OCI-LY1 (cell line): Measurements from ENCODE around the gene CDR2.

Experiments used
- CTCF ChIP-seq: fragments of 200-600 bp; sonication (generic), shearing (Covaris generic); IDR thresholded peaks from 2 replicates; pipeline ENCODE4 v1.5.1; 2017; ENCODE audit warnings: mild to moderate bottlenecking, antibody characterized with exemption, low read length, moderate library complexity, mixed read lengths
- EZH2 ChIP-seq: fragments of 200-600 bp; sonication (generic), shearing (Covaris generic); IDR thresholded peaks from 2 replicates; pipeline ENCODE4 v1.8.0; 2017; ENCODE audit warnings: borderline replicate concordance, mixed run types, mild to moderate bottlenecking, antibody characterized with exemption, low read length, moderate library complexity, mixed read lengths

- TF ChIP-seq CTCF (no peak), EZH2 (no peak)
These were observed 75.4 kb downstream of the CDR2 start for GRCh38 chr16:22299036-22299435.
